Loucy (cell line): ENCODE data around the gene TRIM67.
A peak's percentile ranks its signal among the peaks of the same experiment; 100 is the strongest.

ENCODE experiments used
- H2AFZ ChIP-seq: fragments of 200-600 bp; sonication (generic); 2 replicates; pipeline ENCODE4 v1.6.0; 2016; ENCODE audit warnings: antibody characterized with exemption, mild to moderate bottlenecking, low read length, moderate library complexity
- H3F3A ChIP-seq: fragments of 200-600 bp; 2 replicates; pipeline ENCODE4 v1.6.0; 2016; ENCODE audit warnings: antibody characterized with exemption, low read depth, mild to moderate bottlenecking
- H3K27me3 ChIP-seq: fragments of 200-600 bp; sonication (generic); 2 replicates; pipeline ENCODE4 v1.6.1; 2014; ENCODE audit warnings: low read length, mild to moderate bottlenecking; ENCODE audit not compliant: insufficient read depth, poor library complexity, severe bottlenecking
- H3K36me3 ChIP-seq: fragments of 200-600 bp; sonication (generic); 2 replicates; pipeline ENCODE4 v1.6.1; 2016; ENCODE audit warnings: low read length; ENCODE audit not compliant: insufficient read depth
- H3K4me1 ChIP-seq: fragments of 200-600 bp; sonication (generic); 2 replicates; pipeline ENCODE4 v1.5.1; 2014; ENCODE audit warnings: low read length, mild to moderate bottlenecking; ENCODE audit not compliant: insufficient read depth, poor library complexity, severe bottlenecking
- H3K4me2 ChIP-seq: fragments of 200-600 bp; sonication (generic); 2 replicates; pipeline ENCODE4 v1.6.0; 2014; ENCODE audit warnings: antibody characterized with exemption, low read length, low read depth, mild to moderate bottlenecking; ENCODE audit not compliant: poor library complexity, severe bottlenecking
- H3K4me3 ChIP-seq: fragments of 200-600 bp; sonication (generic); 2 replicates; pipeline ENCODE4 v1.5.1; 2014; ENCODE audit warnings: low read length, mild to moderate bottlenecking, mixed read lengths; ENCODE audit not compliant: poor library complexity, severe bottlenecking
- H3K79me2 ChIP-seq: fragments of 200-600 bp; sonication (generic); 2 replicates; pipeline ENCODE4 v1.6.1; 2014; ENCODE audit warnings: low read length; ENCODE audit not compliant: insufficient read depth
- H3K9ac ChIP-seq: fragments of 200-600 bp; sonication (generic); 2 replicates; pipeline ENCODE4 v1.6.0; 2014; ENCODE audit warnings: mild to moderate bottlenecking, low read depth, low read length, moderate library complexity; ENCODE audit not compliant: poor library complexity, severe bottlenecking
- H3K9me2 ChIP-seq: fragments of 200-600 bp; sonication (generic); replicated peaks from 2 replicates; pipeline ENCODE4 v1.6.1; 2016; ENCODE audit warnings: low read depth, low read length, mixed read lengths
- H3K9me3 ChIP-seq: fragments of 200-600 bp; sonication (generic); 2 replicates; pipeline ENCODE4 v1.6.1; 2014; ENCODE audit warnings: mild to moderate bottlenecking, antibody characterized with exemption, low read length, low read depth; ENCODE audit not compliant: insufficient read depth
- H4K20me1 ChIP-seq: fragments of 200-600 bp; sonication (generic); 2 replicates; pipeline ENCODE4 v1.6.0; 2014; ENCODE audit warnings: antibody characterized with exemption, low read length, mild to moderate bottlenecking; ENCODE audit not compliant: insufficient read depth, poor library complexity, severe bottlenecking
- EZH2phosphoT487 ChIP-seq: fragments of 200-600 bp; IDR thresholded peaks from 2 replicates; pipeline ENCODE4 v1.6.1; 2018; ENCODE audit warnings: antibody characterized with exemption, mild to moderate bottlenecking, moderate library complexity, borderline replicate concordance
- TF ChIP-seq, protein P1 (sequence below): fragments of 200-600 bp; sonication (generic); conservative IDR thresholded peaks from 2 replicates; pipeline ENCODE4 v1.5.1; 2014; ENCODE audit warnings: mild to moderate bottlenecking, antibody characterized with exemption, low read length

The TRIM67 gene

DNA sequence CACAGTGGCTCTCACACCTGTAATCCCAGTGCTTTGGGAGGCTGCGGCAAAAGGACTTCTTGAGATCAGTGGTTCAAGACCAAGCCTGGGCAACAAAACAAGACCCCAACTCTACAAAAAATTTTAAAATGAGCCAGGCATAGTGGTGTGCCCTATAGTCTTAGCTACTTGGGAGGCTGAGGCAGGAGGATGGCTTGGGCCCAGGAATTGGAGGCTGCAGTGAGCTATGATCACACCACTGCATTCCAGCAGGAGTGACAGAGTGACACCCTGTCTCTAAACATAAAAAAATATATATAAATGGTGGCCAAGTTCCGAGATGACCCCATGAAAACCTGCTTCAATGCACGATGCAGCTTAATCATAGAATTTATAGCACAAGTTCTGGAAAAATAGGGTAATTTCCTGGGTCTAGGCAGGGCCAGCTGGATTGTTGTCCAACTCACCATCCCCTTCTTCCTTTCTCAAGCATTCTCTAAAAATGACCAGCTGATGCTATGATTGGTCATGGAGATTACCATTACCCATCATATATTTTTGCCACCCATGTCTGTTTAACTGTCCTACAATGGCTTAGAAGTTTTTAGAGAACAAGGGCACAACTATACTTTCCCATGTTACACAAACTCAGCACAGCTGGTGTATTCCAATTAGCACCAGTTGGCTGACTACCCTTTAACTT is 73.8 kb downstream of the TRIM67 start:
- TF ChIP-seq, protein P1, sequence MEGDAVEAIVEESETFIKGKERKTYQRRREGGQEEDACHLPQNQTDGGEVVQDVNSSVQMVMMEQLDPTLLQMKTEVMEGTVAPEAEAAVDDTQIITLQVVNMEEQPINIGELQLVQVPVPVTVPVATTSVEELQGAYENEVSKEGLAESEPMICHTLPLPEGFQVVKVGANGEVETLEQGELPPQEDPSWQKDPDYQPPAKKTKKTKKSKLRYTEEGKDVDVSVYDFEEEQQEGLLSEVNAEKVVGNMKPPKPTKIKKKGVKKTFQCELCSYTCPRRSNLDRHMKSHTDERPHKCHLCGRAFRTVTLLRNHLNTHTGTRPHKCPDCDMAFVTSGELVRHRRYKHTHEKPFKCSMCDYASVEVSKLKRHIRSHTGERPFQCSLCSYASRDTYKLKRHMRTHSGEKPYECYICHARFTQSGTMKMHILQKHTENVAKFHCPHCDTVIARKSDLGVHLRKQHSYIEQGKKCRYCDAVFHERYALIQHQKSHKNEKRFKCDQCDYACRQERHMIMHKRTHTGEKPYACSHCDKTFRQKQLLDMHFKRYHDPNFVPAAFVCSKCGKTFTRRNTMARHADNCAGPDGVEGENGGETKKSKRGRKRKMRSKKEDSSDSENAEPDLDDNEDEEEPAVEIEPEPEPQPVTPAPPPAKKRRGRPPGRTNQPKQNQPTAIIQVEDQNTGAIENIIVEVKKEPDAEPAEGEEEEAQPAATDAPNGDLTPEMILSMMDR = no peak
- TF ChIP-seq EZH2phosphoT487 = no peak
- Histone ChIP-seq H3K4me1 (peaks cover 37% of the 10 kb centered on the region), H3K4me3 (no peak overlapping the region), H4K20me1 (no peaks in the 10 kb centered on the region), H3K36me3 (no peaks in the 10 kb centered on the region), H3K4me2 (no peak overlapping the region), H3K9me2 (no peaks in the 10 kb centered on the region), H3K27me3 (no peaks in the 10 kb centered on the region), H3K79me2 (peaks cover 17% of the 10 kb centered on the region), H3K9ac (no peak overlapping the region), H3K9me3 (no peaks in the 10 kb centered on the region), H3F3A (no peaks in the 10 kb centered on the region), H2AFZ (no peak overlapping the region)

DNA sequence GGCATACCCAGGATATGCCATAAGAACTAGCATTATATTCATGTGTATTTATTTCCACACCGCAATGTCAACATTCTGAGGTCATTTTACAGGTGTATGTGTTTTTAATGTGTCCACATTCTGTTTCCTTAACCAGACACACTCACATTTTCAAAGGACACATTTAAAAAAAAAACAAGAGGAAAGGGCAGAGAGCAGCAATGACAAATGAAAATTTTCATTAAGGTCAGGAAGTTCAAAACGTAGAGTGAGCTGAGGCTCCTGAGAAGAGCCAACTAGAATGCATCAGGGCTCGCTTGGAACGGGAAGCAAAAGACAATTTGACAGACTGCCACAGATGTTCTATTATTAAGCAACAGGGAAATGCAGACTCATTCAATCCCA is 74.3 kb downstream of the TRIM67 start:
- peak overlapping the region; percentile 17 for H3K4me2 ChIP-seq
- H3K9me2 ChIP-seq = no peaks in the 10 kb centered on the region
- no peak overlapping the region for H2AFZ ChIP-seq
- H3K79me2 ChIP-seq = peaks cover 20% of the 10 kb centered on the region
- H3K27me3 ChIP-seq = no peaks in the 10 kb centered on the region
- H3K9me3 ChIP-seq = no peaks in the 10 kb centered on the region
- peaks cover 37% of the 10 kb centered on the region for H3K4me1 ChIP-seq
- H3F3A ChIP-seq = no peaks in the 10 kb centered on the region
- H3K4me3 ChIP-seq = no peak overlapping the region
- H3K36me3 ChIP-seq = no peaks in the 10 kb centered on the region
- H3K9ac ChIP-seq = no peak overlapping the region
- no peak for TF ChIP-seq EZH2phosphoT487
- TF ChIP-seq, protein P1 = no peak
- no peaks in the 10 kb centered on the region for H4K20me1 ChIP-seq

- H3K79me2 ChIP-seq = peaks cover 27% of the 10 kb centered on the region
- H3K27me3 ChIP-seq = no peaks in the 10 kb centered on the region
- H3K4me2 ChIP-seq = peak overlapping the region; percentile 17
- peaks cover 38% of the 10 kb centered on the region for H3K4me1 ChIP-seq
- H3K4me3 ChIP-seq = no peak overlapping the region
- no peak overlapping the region for H2AFZ ChIP-seq
- H3K9me3 ChIP-seq = no peaks in the 10 kb centered on the region
- no peak overlapping the region for H3K9ac ChIP-seq
- H3K36me3 ChIP-seq = no peaks in the 10 kb centered on the region
- H3F3A ChIP-seq = no peaks in the 10 kb centered on the region
- no peaks in the 10 kb centered on the region for H3K9me2 ChIP-seq
- H4K20me1 ChIP-seq = peaks cover under 1% of the 10 kb centered on the region
- TF ChIP-seq EZH2phosphoT487 = no peak
- TF ChIP-seq, protein P1 = no peak
These were observed 75.1 kb downstream of the TRIM67 start for GRCh38 chr1:231236938-231237337.
